Natural killer cell treated with Interleukin-12 subunit alpha and Interleukin-12 subunit beta and Interleukin-15 and Interleukin-18, amount 100 ng/mL, for 72 hours (primary cell): ENCODE measurements around the gene CITED2. TPM values are rescaled to one million over a fixed set of nuclear protein-coding genes. Genes with fewer than 3 reads are reported as not detected.
A peak's percentile ranks its signal among the peaks of the same experiment; 100 is the strongest.

Source experiments
- ATAC-seq, 2 donors: fragments of 150-1000 bp; cut with Tn5 transposase in 1 of 2; sonication (Bioruptor Pico), chemical (Tn5 transposase) in 1 of 2; 2 replicates each; pipeline ENCODE4 v1.10.0; 2021
- DNase-seq: peaks from one replicate; pipeline ENCODE4 v3.0.0; 2022; ENCODE audit warnings: low spot score
- H3K27ac Mint-ChIP-seq, 2 donors: 1 replicate in 1 of 2; 2 replicates in 1 of 2; pipeline ENCODE4 v1.8.0; 2022; ENCODE audit warnings: mixed read lengths in 2 of 2, mild to moderate bottlenecking in 1 of 2, moderate library complexity in 1 of 2
- H3K27me3 Mint-ChIP-seq, 2 donors: 1 replicate in 1 of 2; 2 replicates in 1 of 2; pipeline ENCODE4 v1.8.0; 2022; ENCODE audit warnings: mixed read lengths in 2 of 2
- H3K36me3 Mint-ChIP-seq: one replicate; pipeline ENCODE4 v1.8.0; 2022; ENCODE audit warnings: mixed read lengths
- H3K4me1 Mint-ChIP-seq, 2 donors: 1 replicate in 1 of 2; 2 replicates in 1 of 2; pipeline ENCODE4 v1.8.0; 2022; ENCODE audit warnings: low read depth in 2 of 2, mixed read lengths in 2 of 2, mild to moderate bottlenecking in 1 of 2
- H3K4me3 Mint-ChIP-seq: one replicate; pipeline ENCODE4 v1.8.0; 2022; ENCODE audit warnings: mixed read lengths
- H3K9me3 Mint-ChIP-seq: 2 replicates; pipeline ENCODE4 v1.8.0; 2022; ENCODE audit warnings: mixed read lengths
- total RNA-seq, 2 donors: library from RNA; stranded (reverse); gene quantifications; one replicate each; pipeline ENCODE4 v1.2.3, GENCODE V29; 2022

The CITED2 gene
- total RNA-seq, 2 donors from 2014 or later: 39.0 to 53.5 TPM

DNA sequence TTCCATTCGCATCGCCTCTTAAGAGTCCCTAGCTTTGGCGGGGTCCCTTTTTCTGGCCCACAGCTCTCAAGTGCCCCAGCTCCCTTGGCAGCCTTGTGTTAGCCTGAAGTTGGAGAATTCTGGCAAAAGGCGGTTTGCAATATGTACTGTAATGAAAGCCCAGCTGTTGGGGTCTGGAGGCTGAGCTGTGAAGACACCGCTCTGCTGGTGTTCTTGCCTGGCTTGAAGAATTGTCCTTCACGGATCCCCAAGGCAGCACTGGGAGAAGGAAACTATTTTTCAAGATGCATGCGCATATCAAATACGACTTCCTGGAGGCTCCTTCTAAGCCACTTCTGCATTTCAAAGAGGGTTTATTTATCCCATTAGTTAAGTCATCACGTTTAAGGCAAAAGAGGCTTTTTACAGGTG, 21.4 kb upstream of the CITED2 start:
- ATAC-seq: no peak
- H3K4me3 Mint-ChIP-seq: no peak overlapping the region
- H3K36me3 Mint-ChIP-seq: no peaks in the 10 kb centered on the region
- H3K9me3 Mint-ChIP-seq: no peaks in the 10 kb centered on the region
- H3K4me1 Mint-ChIP-seq: no peaks in the 10 kb centered on the region
- no peaks in the 10 kb centered on the region for H3K27me3 Mint-ChIP-seq
- no peak overlapping the region for H3K27ac Mint-ChIP-seq
- DNase-seq: no peak

DNA sequence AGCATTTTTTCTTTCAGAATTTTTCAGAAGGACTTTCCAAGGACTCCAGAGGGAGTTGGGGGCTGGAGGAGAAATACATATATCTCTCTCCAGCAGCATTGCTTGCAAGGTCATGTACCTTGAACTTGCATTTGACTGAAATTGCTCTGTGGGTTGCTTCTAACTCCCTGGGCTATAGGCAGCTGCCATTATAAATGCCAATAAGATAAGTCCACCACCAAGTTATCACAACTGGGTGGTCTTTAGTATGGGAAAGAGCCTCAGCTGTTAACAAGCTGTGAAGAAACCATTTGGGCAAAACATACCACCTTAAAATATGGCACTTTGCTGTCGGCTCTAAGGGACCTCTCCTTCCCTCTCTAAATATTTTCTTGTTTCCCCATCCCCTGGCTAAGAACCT, 20.9 kb upstream of the CITED2 start:
- ATAC-seq: no peak
- Mint-ChIP-seq H3K4me3 (no peak overlapping the region), H3K36me3 (no peaks in the 10 kb centered on the region), H3K27ac (no peak overlapping the region), H3K9me3 (no peaks in the 10 kb centered on the region), H3K27me3 (no peaks in the 10 kb centered on the region), H3K4me1 (no peaks in the 10 kb centered on the region)
- DNase-seq: no peak

DNA sequence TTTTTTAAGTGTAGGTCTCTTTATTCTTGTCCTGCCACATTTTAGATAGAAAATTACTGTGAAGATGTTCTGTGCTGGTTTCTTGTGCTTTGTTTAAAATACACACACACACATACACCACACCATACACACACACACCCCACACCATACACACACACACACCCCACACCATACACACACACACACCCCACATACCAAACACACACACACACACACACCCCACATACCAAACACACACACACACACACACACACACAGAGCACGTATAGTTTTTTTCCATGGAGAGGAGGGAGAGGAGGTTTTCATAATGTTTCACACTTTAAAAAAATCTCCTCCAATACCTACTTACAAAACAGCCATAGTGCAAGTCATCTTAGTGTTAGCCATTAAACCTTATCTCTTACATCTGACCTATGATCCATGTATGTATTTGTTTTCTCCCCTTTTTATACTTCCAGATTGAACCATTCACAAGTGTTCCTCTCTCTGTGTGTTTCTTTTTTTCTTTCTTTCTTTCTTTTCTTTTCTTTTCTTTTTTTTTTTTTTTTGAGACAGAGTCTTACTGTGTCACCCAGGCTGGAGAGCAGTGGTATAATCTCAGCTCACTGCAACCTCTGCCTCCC, 19.7 kb upstream of the CITED2 start:
- no peak overlapping the region for H3K27ac Mint-ChIP-seq
- ATAC-seq: peak; percentile 46 to 55
- no peaks in the 10 kb centered on the region for H3K9me3 Mint-ChIP-seq

GRCh38 chr6:139392794-139393193, 18.3 kb upstream of the CITED2 start:
- Mint-ChIP-seq H3K4me1 (no peaks in the 10 kb centered on the region), H3K4me3 (no peak overlapping the region), H3K9me3 (no peaks in the 10 kb centered on the region), H3K27me3 (no peaks in the 10 kb centered on the region), H3K36me3 (no peaks in the 10 kb centered on the region), H3K27ac (no peak overlapping the region)
- no peak for DNase-seq
- no peak for ATAC-seq

More for the DNA sequence above, 19.7 kb upstream of the CITED2 start:
- H3K4me1 Mint-ChIP-seq: no peaks in the 10 kb centered on the region
- H3K36me3 Mint-ChIP-seq: no peaks in the 10 kb centered on the region
- H3K27me3 Mint-ChIP-seq: no peaks in the 10 kb centered on the region
- DNase-seq: no peak
- H3K4me3 Mint-ChIP-seq: no peak overlapping the region

DNA sequence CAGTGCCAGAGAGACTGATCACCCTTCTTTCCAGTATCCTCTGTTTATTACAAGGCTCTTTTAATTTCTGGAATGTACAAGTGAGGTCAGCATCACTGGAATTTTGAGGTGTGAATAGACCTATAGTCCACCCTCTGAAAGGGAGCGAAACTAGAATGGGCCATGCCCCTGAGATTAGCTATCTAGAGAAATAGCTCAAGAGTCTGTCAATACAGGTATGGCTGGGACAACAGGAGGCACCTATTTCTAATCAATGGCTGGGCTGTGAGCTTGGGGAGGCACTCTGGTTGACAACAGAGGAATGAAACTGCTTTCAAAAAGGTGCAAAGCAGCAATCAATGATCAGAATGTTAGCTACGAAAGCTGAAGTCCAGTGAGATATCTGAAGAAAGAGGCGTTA, 17.3 kb upstream of the CITED2 start:
- DNase-seq (no peak), ATAC-seq (no peak)
- no peaks in the 10 kb centered on the region for H3K4me1 Mint-ChIP-seq
- no peaks in the 10 kb centered on the region for H3K9me3 Mint-ChIP-seq
- no peaks in the 10 kb centered on the region for H3K27me3 Mint-ChIP-seq
- H3K36me3 Mint-ChIP-seq: no peaks in the 10 kb centered on the region
- H3K4me3 Mint-ChIP-seq: no peak overlapping the region
- no peak overlapping the region for H3K27ac Mint-ChIP-seq

DNA sequence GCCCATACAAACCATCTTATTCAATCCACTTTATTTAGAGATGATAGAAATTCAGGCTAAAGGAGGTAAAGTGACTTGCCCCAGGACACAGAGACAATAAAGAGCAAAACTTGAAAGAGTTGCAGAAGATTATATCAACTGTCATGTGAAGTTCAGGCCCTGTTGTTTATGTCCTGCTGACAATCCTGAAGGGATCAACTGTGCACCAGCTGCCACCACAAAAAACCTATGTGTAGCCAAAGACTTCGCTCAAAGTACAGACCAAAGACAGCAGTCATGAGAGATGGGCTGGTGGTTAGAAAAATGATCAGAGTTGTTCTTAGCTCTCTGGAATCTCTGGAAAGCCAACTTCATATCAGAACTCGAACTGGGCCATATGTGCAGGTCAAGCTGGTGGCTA, 16.0 kb upstream of the CITED2 start:
- no peak for ATAC-seq
- no peaks in the 10 kb centered on the region for H3K9me3 Mint-ChIP-seq
- H3K4me3 Mint-ChIP-seq: no peak overlapping the region
- H3K27ac Mint-ChIP-seq: no peak overlapping the region
- no peak for DNase-seq
- no peaks in the 10 kb centered on the region for H3K27me3 Mint-ChIP-seq
- H3K4me1 Mint-ChIP-seq: no peaks in the 10 kb centered on the region
- H3K36me3 Mint-ChIP-seq: no peaks in the 10 kb centered on the region

- Mint-ChIP-seq H3K27me3 (no peaks in the 10 kb centered on the region), H3K27ac (no peak overlapping the region), H3K4me3 (no peak overlapping the region), H3K36me3 (no peaks in the 10 kb centered on the region), H3K9me3 (no peaks in the 10 kb centered on the region), H3K4me1 (no peaks in the 10 kb centered on the region)
- ATAC-seq: no peak
- no peak for DNase-seq
Measured at GRCh38 chr6:139388384-139388783, 13.9 kb upstream of the CITED2 start.

DNA sequence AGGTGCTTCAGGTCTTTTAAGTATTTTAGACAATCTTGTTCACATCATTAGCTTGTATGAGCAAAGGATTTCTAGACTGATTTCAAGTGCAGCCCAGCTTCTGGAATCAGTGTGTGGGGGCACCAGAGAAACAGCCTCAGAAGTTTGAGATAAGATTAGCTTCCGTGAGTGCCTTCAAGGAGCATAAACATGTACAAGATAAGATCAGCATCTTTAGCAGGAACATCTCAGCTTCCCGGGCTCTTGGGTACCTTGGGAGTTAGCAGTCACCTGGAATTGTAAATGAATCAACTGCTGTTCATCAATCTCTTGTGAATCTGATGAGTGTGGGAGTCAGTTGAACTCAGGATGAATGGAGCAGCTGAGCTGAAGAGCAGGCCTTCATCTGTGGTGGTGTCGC, 12.0 kb upstream of the CITED2 start:
- DNase-seq (no peak), ATAC-seq (no peak)
- no peak overlapping the region for H3K27ac Mint-ChIP-seq
- no peaks in the 10 kb centered on the region for H3K4me1 Mint-ChIP-seq
- H3K36me3 Mint-ChIP-seq: no peaks in the 10 kb centered on the region
- H3K27me3 Mint-ChIP-seq: peaks cover 3 to 9% of the 10 kb centered on the region in 2 donors
- H3K9me3 Mint-ChIP-seq: no peaks in the 10 kb centered on the region
- no peak overlapping the region for H3K4me3 Mint-ChIP-seq

GRCh38 chr6:139381216-139381865, 6.9 kb upstream of the CITED2 start:
- H3K36me3 Mint-ChIP-seq: no peaks in the 10 kb centered on the region
- DNase-seq: no peak
- H3K9me3 Mint-ChIP-seq: no peaks in the 10 kb centered on the region
- peaks cover 27 to 30% of the 10 kb centered on the region in 2 donors for H3K4me1 Mint-ChIP-seq
- peak overlapping the region in 1 of 2 donors; percentile 50 for H3K27ac Mint-ChIP-seq
- no peak overlapping the region for H3K4me3 Mint-ChIP-seq
- peaks cover 3 to 9% of the 10 kb centered on the region in 2 donors for H3K27me3 Mint-ChIP-seq
- ATAC-seq: no peak

DNA sequence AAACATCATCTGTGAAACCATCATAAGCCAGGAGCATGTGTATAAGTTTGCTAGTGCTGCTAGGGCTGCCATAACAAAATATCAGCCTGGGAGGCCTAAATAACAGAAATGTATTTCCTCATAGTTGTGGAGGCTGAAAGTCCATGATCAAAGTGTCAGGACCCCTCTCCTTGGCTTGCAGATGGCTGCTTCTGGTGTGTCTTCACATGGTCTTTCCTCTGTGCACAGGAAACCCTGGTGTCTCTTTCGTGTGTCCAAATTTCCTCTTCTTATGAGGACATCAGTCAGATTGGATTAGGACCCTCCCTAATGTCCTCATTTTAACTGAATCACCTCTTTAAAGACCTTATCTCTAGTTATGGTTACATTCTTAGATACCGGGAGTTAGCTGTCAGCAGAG, 6.2 kb upstream of the CITED2 start:
- ATAC-seq (no peak), DNase-seq (no peak)
- peak overlapping the region in 1 of 2 donors; percentile 38 for H3K27ac Mint-ChIP-seq
- no peaks in the 10 kb centered on the region for H3K36me3 Mint-ChIP-seq
- peaks cover 35 to 37% of the 10 kb centered on the region in 2 donors for H3K4me1 Mint-ChIP-seq
- H3K4me3 Mint-ChIP-seq: no peak overlapping the region
- no peaks in the 10 kb centered on the region for H3K9me3 Mint-ChIP-seq
- H3K27me3 Mint-ChIP-seq: peaks cover 3 to 9% of the 10 kb centered on the region in 2 donors

- DNase-seq (no peak), ATAC-seq (no peak)
- peaks cover 3 to 9% of the 10 kb centered on the region in 2 donors for H3K27me3 Mint-ChIP-seq
- H3K4me3 Mint-ChIP-seq: no peak overlapping the region
- H3K36me3 Mint-ChIP-seq: no peaks in the 10 kb centered on the region
- H3K27ac Mint-ChIP-seq: peak overlapping the region in 1 of 2 donors; percentile 38
- peaks cover 39 to 40% of the 10 kb centered on the region in 2 donors for H3K4me1 Mint-ChIP-seq
- no peaks in the 10 kb centered on the region for H3K9me3 Mint-ChIP-seq
Measured at GRCh38 chr6:139380168-139380567, 5.7 kb upstream of the CITED2 start.

- H3K4me3 Mint-ChIP-seq: peak overlapping the region; percentile 56
- H3K27ac Mint-ChIP-seq: peak overlapping the region; percentile 60 to 96
Measured at GRCh38 chr6:139378882-139379341, 4.5 kb upstream of the CITED2 start.

DNA sequence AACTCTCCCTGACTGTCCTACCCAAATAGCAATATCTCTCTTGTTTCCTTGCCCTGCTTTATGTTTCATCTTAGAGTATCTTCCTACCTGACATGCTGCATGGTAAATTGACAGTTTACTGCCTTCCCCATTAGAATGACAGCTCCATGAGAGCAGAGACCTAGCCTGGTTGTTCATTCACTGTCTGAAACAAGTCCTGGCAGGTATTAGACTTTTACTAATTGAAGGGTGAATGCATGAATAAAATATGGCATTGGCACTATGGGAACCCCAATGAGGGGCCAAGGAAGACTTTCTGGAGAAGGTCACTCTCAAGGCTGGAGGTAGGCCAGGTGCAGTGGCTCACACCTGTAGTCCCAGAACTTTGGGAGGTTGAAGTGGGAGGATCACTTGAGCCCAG, 3.8 kb upstream of the CITED2 start:
- peaks cover 47 to 51% of the 10 kb centered on the region in 2 donors for H3K4me1 Mint-ChIP-seq
- peak overlapping the region; percentile 44 for H3K4me3 Mint-ChIP-seq
- no peak for ATAC-seq
- peaks cover 7% of the 10 kb centered on the region for H3K36me3 Mint-ChIP-seq
- H3K27me3 Mint-ChIP-seq: peaks cover 3 to 9% of the 10 kb centered on the region in 2 donors
- DNase-seq: no peak
- H3K27ac Mint-ChIP-seq: peak overlapping the region; percentile 60 to 96
- no peaks in the 10 kb centered on the region for H3K9me3 Mint-ChIP-seq

More at GRCh38 chr6:139378882-139379341, 4.5 kb upstream of the CITED2 start:
- ATAC-seq (peak; percentile 32 to 53), DNase-seq (peak; percentile 75)
- Mint-ChIP-seq H3K9me3 (no peaks in the 10 kb centered on the region), H3K27me3 (peaks cover 3 to 9% of the 10 kb centered on the region in 2 donors), H3K36me3 (peaks cover 5% of the 10 kb centered on the region), H3K4me1 (peaks cover 45 to 47% of the 10 kb centered on the region in 2 donors)

DNA sequence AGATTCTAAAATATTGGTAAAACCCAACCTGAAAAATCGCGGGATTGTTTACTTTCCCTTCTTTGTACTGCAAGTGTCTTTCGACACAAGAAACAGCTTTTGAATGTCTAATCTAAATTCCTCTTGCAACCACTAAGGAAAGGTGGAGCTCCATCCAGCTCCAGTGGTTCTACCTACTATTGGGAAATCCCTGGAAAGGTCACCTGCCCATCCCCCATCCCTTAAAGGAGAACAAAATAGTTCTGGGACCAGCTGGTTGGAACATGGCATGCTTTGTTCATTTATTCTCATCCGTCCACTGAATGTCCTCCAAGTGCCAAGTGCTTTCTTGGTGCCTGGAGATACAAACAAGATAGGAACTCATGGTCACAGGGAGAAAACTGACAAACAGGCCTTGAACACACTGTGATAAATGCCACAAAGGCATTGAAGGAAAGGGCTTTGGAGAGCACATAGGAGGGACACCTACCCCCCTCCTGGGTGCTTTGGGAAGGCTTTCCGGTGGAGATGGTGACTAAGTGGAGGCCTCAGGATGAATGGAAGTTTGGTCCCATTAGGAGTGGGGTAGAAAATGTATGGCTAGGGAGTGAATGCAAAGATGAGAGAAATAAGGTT, 2.3 kb upstream of the CITED2 start:
- Mint-ChIP-seq H3K27me3 (peaks cover 0 to 3% of the 10 kb centered on the region in 2 donors), H3K9me3 (no peaks in the 10 kb centered on the region), H3K4me1 (peaks cover 51 to 54% of the 10 kb centered on the region in 2 donors), H3K4me3 (peak overlapping the region; percentile 99), H3K36me3 (peaks cover 7% of the 10 kb centered on the region), H3K27ac (peak overlapping the region; percentile 94 to 98)
- no peak for ATAC-seq
- no peak for DNase-seq
